GM19240 (cell line): Measurements from ENCODE around the gene ARNT2.
"Not testable (repeated sequence)": the region's sequence is repeated elsewhere in the genome, so short reads cannot be mapped to it uniquely, and the experiment has no call there.

Source experiments
- DNase-seq: peaks from one replicate; pipeline ENCODE4 v3.0.0; 2011; ENCODE audit warnings: low spot score; ENCODE audit not compliant: insufficient read length

Gene ARNT2

GRCh38 chr15:80510985-80511384 lies 106.8 kb downstream of the ARNT2 start:
- not testable (repeated sequence) for DNase-seq

GRCh38 chr15:80512726-80513660 lies 108.8 kb downstream of the ARNT2 start:
- DNase-seq, result no peak

GRCh38 chr15:80514071-80514780 lies 110.0 kb downstream of the ARNT2 start:
- no peak for DNase-seq

- no peak for DNase-seq
These were observed 113.1 kb downstream of the ARNT2 start for GRCh38 chr15:80517290-80517689.

DNA sequence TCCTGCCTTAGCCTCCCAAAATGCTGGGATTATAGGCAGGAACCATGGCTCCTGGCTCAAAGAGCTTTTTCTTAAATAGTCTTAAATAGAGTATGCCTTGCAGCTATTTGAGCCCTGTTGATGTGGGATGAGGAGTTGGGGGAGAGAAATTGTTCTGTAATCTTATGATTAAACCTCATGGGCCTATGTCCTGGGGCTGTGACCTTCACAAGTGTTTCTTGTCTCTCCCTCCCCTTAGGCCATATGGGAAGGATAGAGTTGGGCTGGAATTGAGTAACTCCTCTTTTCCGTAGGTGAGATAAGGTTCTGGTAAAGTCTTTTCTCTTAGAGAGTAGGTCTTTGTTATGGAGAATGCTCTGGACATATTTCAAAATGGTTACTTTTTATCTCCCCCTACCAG lies 114.3 kb downstream of the ARNT2 start:
- DNase-seq, result no peak

GRCh38 chr15:80523746-80524145 lies 119.6 kb downstream of the ARNT2 start:
- no peak for DNase-seq

- DNase-seq, result no peak
These were observed 121.7 kb downstream of the ARNT2 start for GRCh38 chr15:80525853-80526252.

GRCh38 chr15:80526556-80527340 lies 122.6 kb downstream of the ARNT2 start:
- no peak for DNase-seq

DNA sequence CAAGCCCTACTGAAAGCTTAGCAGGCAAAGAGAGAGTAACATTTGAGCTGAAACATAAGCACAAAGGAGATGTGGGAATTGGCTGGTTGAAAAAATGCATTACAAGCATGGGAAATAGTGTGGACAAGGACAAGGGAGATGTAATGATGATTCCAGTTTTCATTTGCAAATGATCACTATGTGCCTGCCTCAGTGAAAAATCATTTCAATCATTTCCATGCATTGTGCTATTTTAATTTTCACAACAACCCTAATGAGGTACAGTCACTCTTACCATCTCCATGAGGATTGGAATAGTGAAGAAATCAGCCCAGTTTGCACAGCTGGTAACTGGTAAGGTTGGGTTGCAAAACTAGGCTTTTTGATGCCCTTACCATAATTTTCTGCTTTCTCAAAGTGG lies 123.2 kb downstream of the ARNT2 start:
- DNase-seq, result no peak

GRCh38 chr15:80527961-80528360 lies 123.8 kb downstream of the ARNT2 start:
- no peak for DNase-seq

DNA sequence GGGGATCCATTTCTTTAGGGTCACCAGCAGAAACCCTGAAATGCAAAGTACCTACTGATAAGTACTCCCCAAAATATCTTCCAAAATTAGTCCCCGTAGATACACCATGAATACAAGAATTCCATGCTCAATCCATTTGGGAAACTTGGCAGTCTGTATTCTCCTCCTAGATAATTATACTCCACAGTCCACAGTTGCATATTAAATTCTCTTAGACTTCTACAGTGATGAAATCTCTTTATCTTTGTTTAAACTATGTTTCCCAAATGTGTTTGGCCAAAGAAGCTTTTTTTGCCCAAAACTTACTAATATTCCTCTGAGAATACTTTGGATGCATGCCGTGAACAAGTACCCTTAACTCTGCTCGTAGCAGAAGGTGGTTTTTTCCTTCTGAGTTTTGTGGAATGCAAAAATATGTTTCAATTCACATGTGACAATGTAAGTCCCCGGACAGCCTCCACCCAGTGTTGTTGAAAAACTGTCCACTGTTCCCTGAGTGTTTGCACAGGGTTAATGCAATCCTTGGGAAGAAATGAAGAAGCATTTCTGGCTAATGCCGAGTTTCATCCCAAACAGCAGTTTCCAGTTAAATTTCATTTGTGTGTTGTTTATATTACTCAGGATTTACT lies 126.7 kb downstream of the ARNT2 start:
- DNase-seq, result no peak

DNA sequence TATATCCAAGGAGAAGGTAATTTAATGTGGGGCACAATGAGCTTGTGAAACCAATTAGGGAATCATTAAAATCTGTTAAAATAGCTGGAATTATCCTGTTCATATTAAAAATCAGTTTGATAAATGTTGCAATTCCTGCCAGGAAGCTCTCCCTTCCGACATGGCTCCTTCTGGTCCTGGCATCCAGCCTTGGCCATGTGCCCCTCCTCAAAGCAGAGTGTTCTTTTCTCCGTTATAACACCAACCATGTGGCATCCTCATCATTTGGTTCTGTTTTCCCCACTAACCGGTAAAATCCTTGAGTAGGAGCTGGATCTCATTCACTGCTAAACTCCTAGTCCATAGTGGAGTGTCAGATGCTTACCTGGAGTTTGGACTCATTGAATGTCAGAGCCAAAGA lies 127.2 kb downstream of the ARNT2 start:
- DNase-seq, result no peak

- no peak for DNase-seq
These were observed 127.6 kb downstream of the ARNT2 start for GRCh38 chr15:80531796-80532195.

GRCh38 chr15:80533790-80534333 lies 129.7 kb downstream of the ARNT2 start:
- no peak for DNase-seq

- no peak for DNase-seq
These were observed 132.0 kb downstream of the ARNT2 start for GRCh38 chr15:80536231-80536630.

GRCh38 chr15:80536716-80537115 lies 132.5 kb downstream of the ARNT2 start:
- DNase-seq, result no peak

- DNase-seq, result no peak
These were observed 140.9 kb downstream of the ARNT2 start for GRCh38 chr15:80545078-80545477.

DNA sequence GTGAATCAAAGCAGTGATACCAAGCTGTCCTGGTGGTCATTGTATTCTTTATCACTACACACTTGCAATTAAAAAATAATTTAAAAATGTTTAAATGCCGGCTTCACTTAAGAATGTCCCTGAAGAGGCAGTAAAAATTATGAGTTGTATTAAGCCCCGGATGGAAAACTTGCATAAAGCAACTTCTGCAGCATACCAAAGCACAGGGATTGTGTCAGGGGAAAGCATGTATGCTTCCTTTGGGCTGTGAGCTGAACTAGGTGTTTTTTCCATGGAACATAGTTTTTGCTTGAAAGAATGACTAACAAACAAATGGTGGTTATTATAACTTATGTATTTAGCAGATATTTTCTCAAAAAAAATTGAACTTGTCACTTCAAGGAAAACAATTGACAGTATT lies 143.1 kb downstream of the ARNT2 start:
- DNase-seq, result no peak

- DNase-seq, result no peak
These were observed 145.0 kb downstream of the ARNT2 start for GRCh38 chr15:80549191-80549590.

GRCh38 chr15:80549654-80550053 lies 145.5 kb downstream of the ARNT2 start:
- DNase-seq, result no peak
